GM12873 (cell line): ENCODE results near the gene MARK4.

Experiments used
- CTCF ChIP-seq: IDR thresholded peaks from 2 replicates; pipeline ENCODE4 v1.5.1; 2012; ENCODE audit warnings: low read depth, mild to moderate bottlenecking, moderate library complexity, low read length, control low read depth; ENCODE audit not compliant: insufficient read depth; ENCODE audit errors: missing control alignments

Gene MARK4

GRCh38 chr19:45224645-45225044, 26.4 kb upstream of the MARK4 start:
- no peak for TF ChIP-seq CTCF

GRCh38 chr19:45231891-45232290, 19.2 kb upstream of the MARK4 start:
- no peak for TF ChIP-seq CTCF

- no peak for TF ChIP-seq CTCF
These were observed 16.8 kb upstream of the MARK4 start for GRCh38 chr19:45234089-45234869.

- TF ChIP-seq CTCF = no peak
These were observed 15.6 kb upstream of the MARK4 start for GRCh38 chr19:45235485-45235884.

- no peak for TF ChIP-seq CTCF
These were observed 12.5 kb upstream of the MARK4 start for GRCh38 chr19:45238556-45238955.

GRCh38 chr19:45243144-45243732, 7.8 kb upstream of the MARK4 start:
- TF ChIP-seq CTCF = no peak

- TF ChIP-seq CTCF = no peak
These were observed 6.8 kb upstream of the MARK4 start for GRCh38 chr19:45244133-45244794.
